Measurements from ENCODE around the gene VEZF1.

DNA sequence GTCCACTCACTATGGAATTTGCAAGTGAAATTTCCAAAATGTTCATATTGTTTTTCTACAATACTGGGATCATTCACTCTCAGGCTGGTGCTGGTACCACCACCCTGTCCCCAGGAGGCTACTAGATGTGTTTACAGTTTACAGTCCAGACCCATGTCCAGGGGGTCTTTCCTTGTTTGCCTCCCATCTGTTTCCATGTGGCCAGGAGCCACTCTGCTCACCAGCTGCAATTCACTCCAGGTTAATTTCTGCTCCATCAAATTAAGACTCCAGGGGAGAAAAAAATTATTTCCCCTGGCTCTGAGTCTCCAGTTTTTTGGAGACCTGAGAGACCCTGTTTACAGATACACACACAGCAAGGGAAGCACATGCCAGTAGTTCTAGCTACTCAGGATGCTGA, 31.5 kb upstream of the VEZF1 start:
- TF ChIP-seq, protein P1, sequence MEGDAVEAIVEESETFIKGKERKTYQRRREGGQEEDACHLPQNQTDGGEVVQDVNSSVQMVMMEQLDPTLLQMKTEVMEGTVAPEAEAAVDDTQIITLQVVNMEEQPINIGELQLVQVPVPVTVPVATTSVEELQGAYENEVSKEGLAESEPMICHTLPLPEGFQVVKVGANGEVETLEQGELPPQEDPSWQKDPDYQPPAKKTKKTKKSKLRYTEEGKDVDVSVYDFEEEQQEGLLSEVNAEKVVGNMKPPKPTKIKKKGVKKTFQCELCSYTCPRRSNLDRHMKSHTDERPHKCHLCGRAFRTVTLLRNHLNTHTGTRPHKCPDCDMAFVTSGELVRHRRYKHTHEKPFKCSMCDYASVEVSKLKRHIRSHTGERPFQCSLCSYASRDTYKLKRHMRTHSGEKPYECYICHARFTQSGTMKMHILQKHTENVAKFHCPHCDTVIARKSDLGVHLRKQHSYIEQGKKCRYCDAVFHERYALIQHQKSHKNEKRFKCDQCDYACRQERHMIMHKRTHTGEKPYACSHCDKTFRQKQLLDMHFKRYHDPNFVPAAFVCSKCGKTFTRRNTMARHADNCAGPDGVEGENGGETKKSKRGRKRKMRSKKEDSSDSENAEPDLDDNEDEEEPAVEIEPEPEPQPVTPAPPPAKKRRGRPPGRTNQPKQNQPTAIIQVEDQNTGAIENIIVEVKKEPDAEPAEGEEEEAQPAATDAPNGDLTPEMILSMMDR (IDR thresholded peaks at IDR 0.05; ENCODE audit: extremely low read depth in 1 of 2, insufficient read depth in 1 of 2, low read depth in 1 of 2, low read length in 2 of 2), result no peak
- TF ChIP-seq POLR2AphosphoS5 (IDR thresholded peaks at IDR 0.05; ENCODE audit: insufficient read depth, low read depth, low read length), result no peak
- TF ChIP-seq, protein P2, sequence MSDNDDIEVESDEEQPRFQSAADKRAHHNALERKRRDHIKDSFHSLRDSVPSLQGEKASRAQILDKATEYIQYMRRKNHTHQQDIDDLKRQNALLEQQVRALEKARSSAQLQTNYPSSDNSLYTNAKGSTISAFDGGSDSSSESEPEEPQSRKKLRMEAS (IDR thresholded peaks at IDR 0.05; ENCODE audit: insufficient read depth, insufficient read length), result no peak
- TF ChIP-seq EZH2 (IDR thresholded peaks at IDR 0.05; ENCODE audit: borderline replicate concordance, low read depth, low read length, severe bottlenecking), result no peak
- no peak for TF ChIP-seq GATA2 (IDR thresholded peaks at IDR 0.05; ENCODE audit: insufficient read depth, insufficient read length, low read depth, low read length)
- TF ChIP-seq POLR2A (IDR thresholded peaks at IDR 0.05; ENCODE audit: low read depth, low read length), result no peak
- no peak for TF ChIP-seq JUN (IDR thresholded peaks at IDR 0.05; ENCODE audit: borderline replicate concordance, insufficient read depth, insufficient read length, low read depth)

All from endothelial cell of umbilical vein (primary cell).